T-helper 2 cell (primary cell): ENCODE results near the gene HNRNPUL1.

Experiments
- DNase-seq, 5 experiments: peaks; one replicate each; pipeline versions ENCODE4 v3.0.0 to v3.0.0-alpha.2; 2012 to 2022

The HNRNPUL1 gene

DNA sequence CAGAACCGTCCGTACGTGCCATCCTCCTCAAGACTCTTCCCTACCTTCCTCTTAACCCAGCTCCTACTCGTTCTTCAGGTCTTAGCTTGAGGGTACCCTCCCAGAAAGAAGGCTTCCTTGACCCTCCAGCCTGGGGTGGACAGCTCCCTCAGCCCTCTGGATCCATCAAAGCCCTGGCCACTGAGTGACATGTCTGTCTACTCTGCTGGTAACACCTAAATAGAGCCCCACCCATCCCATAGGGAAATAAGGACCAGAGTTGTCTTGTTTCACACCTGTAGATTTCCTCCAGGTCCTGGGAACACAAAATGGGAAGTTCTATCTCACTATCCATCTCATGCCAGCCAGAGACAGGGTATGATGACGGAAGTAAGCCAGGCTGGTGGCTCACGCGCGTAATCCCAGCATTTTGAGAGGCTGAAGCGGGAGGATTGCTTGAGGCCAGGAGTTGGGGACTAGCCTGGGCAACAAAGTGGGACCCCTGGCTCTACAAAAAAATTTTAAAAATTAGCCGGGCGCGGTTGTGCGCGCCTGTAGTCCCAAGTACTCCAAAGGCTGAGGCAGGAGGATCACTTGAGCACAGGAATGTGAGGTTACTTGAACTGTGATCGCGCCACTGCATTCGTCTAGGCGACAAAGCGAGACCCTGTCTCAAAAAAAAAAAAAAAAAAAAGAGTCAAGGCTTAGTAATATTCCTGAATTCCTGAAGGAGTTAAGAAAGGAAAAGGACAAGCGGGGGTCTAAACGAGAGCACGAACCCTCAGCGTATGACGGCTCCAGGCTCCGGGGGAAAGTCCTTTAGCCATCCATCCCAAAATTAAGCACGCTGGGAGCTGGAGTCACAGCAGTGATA lies 45.2 kb downstream of the HNRNPUL1 start:
- DNase-seq = peak in 1 of 5 experiments; percentile 32

DNA sequence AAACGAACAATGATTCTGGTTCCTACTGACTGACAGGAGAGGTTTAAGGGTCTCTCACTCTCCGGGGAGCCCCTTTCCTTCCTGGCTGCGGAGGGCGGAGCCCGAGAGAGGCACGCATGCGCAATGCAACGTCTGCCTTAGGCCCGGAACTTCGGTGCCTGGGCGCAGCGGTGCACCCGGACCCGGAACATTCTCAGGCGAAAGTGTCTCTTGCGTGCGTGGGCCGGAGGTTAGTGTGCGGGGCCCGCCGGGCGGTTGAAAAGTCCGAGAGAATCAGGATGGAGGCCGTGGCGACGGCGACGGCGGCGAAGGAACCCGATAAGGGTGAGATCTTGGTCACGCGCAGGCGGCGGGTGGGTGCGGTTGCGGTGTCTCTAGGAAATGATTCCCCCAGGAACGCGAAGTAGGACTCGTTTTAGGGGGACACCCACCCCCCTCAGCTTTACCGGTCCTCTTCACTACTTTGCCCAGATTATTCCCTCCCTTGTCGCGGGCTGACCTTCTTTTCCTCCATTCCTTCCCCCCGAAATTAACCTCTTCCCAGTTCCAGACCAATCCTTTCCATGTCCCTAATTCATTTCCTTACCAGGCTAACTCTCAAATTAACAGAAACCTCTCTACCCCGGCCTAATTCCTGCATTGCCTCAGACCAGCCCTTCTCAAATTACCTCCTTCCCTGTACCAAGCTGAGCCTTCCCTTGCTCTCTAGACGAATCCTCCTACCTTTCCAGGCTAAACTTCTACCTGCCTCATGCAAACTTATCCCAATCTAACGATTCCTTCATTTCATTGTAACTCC lies 46.1 kb downstream of the HNRNPUL1 start, which contains the start of gene CCDC97:
Gene CCDC97 (plus strand): TSS at position 140 of the 799 bp plus-strand sequence. CDS start 139 bp downstream, at position 279.
- DNase-seq = peak; percentile 77 to 93 (median 85)

DNA sequence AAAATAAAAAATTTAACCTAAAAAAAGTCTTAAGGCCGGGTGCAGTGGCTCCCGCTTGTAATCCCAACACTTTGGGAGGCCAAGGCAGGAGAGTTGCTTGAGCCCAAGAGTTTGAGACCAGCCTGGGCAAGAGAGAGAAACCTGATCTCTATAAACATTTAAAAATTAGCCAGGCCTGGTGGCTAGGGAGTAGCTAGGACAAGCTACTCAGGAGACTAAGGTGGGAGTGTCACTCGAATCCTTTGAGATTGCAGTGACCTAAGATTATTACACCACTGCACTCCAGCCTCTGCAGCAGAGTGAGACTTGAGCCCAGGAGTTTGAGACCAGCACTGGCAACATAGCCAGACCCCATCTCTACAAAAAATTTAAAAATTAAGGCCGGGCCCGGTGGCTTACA lies 46.9 kb downstream of the HNRNPUL1 start:
- no peak for DNase-seq

GRCh38 chr19:41311613-41312012 lies 47.4 kb downstream of the HNRNPUL1 start:
- no peak for DNase-seq

DNA sequence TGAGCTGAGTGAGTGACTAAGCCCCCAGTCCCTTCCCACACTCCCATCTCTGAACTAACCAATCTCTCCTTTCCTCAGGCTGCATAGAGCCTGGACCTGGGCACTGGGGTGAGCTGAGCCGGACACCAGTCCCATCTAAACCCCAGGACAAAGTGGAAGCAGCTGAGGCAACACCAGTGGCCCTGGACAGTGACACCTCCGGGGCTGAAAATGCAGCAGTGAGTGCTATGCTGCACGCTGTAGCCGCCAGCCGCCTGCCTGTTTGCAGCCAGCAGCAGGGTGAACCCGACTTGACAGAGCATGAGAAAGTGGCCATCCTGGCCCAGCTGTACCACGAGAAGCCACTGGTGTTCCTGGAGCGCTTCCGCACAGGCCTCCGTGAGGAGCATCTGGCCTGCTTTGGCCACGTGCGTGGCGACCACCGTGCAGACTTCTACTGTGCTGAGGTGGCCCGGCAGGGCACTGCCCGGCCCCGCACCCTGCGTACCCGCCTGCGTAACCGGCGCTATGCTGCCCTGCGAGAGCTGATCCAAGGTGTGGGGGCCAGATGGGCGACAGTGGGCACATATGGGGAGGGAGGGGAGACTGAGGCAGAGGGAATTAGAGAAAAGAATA lies 52.2 kb downstream of the HNRNPUL1 start:
- no peak for DNase-seq

GRCh38 chr19:41318696-41319499 lies 54.7 kb downstream of the HNRNPUL1 start:
- peak in 1 of 5 experiments; percentile 22 for DNase-seq

DNA sequence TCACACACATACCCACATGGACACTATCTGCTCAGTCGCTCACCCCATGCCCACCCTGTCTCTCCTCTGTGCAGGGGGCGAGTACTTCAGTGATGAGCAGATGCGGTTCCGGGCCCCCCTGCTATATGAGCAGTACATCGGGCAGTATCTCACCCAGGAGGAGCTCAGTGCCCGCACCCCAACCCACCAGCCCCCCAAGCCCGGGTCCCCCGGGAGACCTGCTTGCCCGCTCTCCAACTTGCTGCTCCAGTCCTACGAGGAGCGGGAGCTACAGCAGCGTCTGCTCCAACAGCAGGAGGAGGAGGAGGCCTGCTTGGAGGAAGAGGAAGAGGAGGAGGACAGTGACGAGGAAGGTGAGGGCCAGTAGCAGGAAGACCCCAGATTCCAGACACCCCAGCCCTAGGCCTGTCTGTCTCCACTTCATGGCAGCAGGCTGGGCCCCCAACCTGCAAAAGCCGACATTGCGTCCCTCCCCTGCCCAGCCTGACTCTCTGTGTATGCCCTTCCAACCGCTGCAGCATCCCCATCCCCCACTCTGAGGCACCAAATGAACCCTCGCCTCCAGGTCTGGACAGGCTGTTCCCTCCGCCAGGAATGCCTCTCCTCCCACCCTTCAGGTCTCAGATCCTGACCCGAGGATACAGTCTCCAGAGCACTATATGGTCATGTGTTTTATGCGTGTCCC lies 55.5 kb downstream of the HNRNPUL1 start:
- DNase-seq = no peak

DNA sequence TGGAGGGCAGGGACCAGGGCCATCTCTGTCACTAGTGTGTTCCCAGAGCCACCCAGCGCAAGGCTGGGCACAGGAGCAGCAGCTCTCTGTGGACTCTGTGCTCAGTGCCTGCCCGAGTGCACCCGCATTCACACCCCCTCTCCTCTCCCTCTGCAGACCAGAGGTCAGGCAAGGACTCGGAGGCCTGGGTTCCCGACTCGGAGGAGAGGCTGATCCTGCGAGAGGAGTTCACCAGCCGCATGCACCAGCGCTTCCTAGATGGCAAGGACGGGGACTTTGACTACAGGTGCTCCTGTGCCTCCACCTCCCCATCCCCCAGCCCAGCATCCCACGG lies 56.0 kb downstream of the HNRNPUL1 start:
- DNase-seq = peak in 1 of 5 experiments; percentile 13

- no peak for DNase-seq
Observed at GRCh38 chr19:41320568-41320967, 56.4 kb downstream of the HNRNPUL1 start.

- DNase-seq = no peak
Observed at GRCh38 chr19:41321204-41321599, 57.0 kb downstream of the HNRNPUL1 start.

DNA sequence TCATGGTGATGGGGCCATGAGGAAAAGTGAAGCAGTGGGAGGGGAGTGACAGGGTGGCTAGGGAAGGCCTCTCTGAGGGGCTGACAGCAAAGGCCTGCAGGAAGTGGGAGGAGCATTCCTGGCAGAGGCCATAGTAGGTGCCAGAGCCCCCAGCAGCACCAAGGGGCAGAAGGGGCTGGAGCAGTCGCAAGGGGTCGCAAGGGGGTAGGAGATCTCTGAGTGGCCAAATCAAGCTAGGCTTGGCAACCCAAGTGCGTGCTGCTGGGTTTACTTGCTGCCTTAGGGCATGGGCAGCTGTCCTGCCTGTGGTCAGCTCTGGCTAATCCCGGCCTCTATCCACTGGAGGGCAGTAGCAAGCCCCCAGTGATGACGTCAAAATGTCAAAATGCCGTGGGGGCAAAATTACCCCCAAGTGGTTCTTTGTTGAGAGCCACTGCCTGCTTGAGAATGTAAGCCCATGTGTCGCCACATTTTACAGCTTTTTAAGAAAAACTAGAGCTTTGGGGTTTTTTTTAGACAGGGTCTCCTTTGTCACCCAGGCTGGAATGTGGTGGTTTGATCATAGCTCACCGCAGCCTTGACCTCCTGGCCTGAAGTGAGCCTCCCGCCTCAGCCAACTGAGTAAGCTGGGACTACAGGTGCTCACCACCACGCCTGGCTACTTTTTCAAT lies 57.6 kb downstream of the HNRNPUL1 start:
- peak in 1 of 5 experiments; percentile 17 for DNase-seq

- DNase-seq = no peak
Observed at GRCh38 chr19:41322451-41322850, 58.3 kb downstream of the HNRNPUL1 start.

- no peak for DNase-seq
Observed at GRCh38 chr19:41323023-41323422, 58.9 kb downstream of the HNRNPUL1 start.

DNA sequence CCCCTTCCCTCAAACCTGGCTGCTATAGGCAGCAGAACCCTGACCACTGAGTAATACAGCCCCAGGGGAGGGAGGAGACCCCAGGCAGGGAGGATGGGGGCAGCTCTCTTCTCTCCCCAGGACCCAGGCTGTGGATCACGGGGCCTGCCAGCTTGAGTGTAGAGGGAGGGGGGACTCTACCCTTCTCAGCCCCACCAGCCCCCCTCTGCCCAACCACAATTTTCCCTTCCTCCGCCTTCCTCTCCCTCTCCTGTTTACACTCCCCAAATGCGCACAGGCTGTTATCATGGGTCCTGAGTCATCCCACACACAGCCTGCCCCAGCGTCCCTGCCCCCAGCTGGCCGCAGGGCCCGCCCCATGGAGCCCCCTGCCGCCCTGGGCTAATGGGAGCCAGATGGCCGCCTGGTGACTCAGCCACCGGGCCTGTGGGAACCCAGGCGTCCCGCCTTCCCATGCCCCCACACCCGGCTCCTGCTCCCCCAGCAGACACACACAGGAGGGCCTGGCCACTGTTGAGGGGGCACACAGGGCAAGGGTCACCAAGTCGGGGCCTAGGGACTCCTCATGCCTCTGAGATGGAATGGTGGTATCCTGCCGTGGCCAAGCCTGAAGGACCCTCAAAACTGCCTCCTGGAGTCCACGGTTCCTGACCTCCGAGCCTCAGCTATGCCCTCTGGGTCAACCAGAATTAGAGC lies 59.4 kb downstream of the HNRNPUL1 start:
- DNase-seq = no peak

GRCh38 chr19:41324231-41324702 lies 60.1 kb downstream of the HNRNPUL1 start:
- DNase-seq = no peak

DNA sequence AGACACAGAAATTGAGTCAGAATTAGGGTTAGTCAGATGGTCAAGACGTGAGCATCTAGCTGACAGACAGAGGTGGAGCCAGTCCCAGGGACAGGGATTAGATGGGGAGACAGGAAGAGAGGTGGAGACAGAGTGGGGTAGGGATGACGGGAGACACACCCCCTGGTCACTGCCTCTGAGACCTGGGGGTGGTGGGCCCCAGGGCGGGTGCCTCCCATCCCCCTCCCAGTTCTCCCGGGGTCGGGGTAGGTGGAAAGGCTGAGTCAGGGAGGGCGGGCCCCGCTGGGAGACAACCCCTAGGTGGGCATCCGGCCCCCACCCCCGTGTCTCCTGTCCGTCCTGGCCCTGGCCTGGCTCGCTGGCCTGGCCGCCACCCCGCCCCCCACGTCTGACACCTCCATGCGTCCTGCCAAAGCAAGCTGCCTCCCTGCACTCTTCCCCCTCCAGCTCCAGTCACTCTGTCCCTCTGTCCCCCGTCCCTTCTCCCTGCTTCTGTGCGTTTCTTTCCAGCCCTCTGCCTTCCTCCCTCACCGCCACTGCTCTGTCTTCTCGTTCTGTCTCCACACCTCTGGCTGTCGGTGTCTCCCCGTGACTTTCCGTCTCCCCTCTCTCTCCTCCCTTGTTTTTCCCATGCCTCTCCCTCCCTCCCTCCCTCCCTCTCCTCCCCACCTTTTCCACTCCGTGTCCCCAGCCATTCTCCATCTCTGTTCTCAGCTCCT lies 60.9 kb downstream of the HNRNPUL1 start:
- DNase-seq = peak in 1 of 5 experiments; percentile 47

GRCh38 chr19:41325640-41325946 lies 61.4 kb downstream of the HNRNPUL1 start:
- DNase-seq = no peak

- DNase-seq = peak in 2 of 5 experiments; percentile 48 to 58
Observed at GRCh38 chr19:41325947-41326706, 62.0 kb downstream of the HNRNPUL1 start.

DNA sequence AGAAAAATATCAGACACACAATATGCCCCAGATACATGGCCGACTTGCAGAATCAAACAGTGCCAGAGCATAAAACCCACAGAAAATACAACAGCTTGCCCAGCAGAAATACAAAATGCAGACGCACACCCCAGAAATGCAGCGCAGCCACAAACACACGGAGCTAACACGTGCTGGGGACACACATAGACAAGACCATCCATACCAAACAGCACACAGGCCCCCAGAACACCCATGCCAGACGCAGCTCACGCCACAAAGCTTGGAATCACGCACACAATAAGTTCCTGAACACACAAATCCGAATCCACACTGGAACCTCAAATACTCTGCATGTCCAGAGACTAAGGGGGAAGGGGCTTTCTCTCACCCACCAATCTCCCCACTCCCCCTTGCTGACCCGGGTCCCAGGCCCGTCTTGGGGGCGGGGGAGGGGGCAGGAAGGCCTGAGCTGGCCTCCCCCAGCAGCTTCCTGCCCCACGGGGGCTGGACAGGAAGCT lies 63.0 kb downstream of the HNRNPUL1 start:
- DNase-seq = peak in 1 of 5 experiments; percentile 66
